ENCODE measurements around the gene CDCA4.

The CDCA4 gene

GRCh38 chr14:104984056-104984894, 36.6 kb downstream of the CDCA4 start:
- DNase-seq = no peak

DNA sequence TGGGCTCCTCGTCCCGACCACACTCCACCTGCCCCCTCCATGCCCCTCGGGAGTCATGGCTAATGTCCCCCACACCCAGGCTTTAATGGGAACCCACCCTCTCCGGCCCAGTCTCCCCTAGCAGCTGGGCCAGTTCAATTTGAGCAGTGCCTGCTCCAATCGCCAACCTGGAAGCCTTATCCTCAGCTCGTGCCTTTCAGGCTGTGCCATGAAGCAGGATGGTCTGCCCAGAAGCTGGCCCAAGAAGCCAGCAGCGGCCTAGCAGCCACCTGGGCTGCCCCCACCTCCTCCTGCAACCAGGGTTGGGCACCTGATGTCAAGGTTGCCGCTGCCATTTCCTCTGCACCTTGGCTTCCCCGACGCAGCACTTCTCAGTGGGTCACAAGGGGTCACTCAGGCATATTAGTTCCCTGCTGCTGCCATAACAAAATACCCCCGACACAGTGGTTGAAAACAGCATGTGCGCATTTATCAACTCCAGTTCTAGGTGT, 37.6 kb downstream of the CDCA4 start:
- DNase-seq = no peak

GRCh38 chr14:104982548-104983230, 38.2 kb downstream of the CDCA4 start:
- no peak for DNase-seq

GRCh38 chr14:104981699-104982541, 39.0 kb downstream of the CDCA4 start:
- no peak for DNase-seq

DNA sequence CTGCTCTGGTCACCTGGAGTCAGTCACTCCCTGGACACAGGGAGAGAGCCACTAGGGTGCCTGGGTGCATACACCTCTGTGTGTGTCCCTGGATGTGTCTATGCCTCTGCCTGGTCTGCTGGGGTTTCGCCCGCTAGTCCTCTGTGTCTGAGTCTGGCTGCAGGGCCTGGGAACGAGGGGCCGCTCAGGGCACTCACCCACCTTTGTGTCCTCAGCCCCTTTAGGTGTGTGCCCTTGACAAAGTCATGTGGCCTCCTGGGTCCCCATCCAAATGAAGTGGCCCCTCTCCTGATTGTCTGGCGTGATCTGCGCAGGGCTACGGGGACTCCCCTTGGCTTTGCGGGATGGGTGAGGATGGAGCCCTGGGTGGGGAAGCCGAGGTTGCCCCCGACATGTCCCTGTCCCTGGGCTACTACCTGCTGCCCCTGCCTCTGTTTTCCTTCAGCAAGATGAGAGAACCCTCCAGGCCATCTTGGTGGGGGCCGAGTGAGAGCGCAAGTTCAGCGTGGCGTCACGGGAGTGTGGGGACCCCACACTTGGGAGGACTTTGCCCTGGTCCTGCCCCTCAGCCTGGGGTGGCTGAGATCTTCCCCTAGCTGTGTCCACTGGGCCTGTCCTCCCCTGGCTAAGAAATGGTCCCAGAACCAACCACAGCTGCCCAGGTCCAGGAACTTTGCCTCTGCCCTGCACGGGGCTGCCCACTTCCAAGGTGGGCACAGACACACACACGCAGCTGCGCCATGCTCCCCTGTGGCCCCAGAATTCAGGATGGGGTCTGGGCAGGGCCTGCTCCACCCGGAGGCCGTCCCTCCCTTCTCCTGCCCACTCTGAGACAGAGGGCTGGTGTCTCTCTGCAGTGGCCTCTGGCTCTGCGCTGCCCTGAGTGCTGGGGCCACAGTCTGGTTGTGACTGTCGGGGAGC, 40.0 kb downstream of the CDCA4 start:
- no peak for DNase-seq

GRCh38 chr14:104979758-104980610, 40.9 kb downstream of the CDCA4 start:
- no peak for DNase-seq

DNA sequence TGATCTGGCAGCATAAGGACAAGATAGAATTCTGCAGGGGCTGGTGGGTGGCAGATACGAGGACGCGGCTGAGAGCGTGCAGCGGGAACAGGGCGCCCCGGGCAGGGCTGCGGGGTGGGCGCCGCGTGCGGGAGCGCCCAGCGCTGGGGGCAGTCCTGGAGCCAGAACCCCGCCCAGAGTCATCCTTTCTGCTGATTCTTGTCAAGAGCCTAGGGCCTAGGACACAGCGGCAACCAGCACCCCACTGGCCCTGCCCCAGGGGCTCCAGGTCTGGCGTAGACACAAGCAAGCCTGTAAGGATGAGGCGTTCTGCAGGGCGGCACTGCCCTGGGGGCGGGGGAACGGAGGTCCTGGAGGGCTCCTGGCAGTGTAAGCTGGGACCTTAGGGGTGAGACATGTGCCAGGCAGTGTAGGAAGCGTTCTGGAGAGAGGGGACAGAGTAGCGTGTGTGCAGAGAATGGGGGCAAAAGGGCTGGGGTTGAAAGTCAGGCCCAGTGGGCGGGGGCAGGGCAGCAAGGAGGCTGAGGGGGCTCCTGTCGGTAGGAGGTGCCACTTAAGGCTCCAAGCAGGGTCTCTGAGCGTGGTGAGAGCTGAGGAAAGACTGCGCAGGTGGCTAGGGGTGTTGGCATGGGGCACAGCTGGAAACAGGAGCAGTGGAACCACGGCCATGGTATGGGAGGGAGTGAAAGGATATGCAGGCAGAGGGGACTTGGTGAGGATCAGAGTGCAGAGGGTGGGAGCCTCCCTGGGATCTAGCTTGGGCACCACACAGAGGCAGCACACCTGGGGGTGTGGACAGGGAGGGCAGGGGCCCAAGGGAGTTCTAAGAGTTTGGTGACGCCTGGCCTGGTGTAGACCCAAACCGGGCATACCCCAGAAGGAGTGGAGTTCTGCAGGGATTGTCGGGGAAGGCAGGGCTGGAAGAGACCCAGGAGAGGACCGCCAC, 41.9 kb downstream of the CDCA4 start:
- DNase-seq = no peak

- DNase-seq = no peak
Observed at GRCh38 chr14:104977681-104978653, 42.9 kb downstream of the CDCA4 start, which contains the start of gene AHNAK2. Gene AHNAK2 (minus strand): TSS chr14:104978374. CDS start chr14:104978237, 137 bp downstream.

GRCh38 chr14:104977008-104977680, 43.7 kb downstream of the CDCA4 start:
- DNase-seq = no peak

DNA sequence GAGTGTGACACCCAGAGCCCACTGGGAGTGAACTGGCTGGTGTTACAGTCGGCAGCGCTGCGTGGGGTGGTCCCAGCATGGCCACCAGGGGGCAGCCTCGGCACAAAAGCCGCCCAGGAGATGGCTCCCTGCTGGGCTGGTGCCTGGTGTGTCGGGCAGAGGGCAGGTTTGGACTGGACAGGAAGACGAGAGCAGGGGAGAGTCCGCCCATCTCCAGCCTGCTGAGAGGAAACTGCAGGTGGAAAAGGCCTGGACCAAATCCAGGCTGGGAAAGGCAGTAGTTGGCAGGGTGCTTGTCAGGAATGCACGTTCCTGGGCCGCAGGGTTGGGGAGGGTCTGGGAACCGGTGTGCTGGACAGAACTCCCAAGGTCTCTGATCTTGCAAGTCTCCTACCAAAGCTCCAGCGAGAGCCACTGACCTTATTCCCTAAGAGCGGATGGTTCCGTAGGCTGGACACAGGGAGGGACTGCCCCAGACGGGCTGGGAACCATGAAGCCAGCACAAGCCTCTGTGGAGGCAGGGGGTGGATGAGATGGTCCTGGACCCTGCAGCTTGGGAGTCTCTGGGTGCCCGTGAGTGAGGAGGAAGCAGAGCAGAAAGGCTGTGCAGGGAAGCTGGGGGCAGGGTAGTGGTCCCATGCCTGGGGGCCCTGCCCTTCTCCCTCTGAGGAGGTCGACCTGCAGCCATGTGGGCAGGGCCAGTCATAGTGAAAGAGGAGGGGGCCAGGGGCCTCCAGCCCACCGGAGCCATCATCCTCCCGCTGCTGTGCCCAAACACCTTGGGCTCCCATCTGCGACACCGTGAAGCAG, 44.5 kb downstream of the CDCA4 start:
- DNase-seq = no peak

DNA sequence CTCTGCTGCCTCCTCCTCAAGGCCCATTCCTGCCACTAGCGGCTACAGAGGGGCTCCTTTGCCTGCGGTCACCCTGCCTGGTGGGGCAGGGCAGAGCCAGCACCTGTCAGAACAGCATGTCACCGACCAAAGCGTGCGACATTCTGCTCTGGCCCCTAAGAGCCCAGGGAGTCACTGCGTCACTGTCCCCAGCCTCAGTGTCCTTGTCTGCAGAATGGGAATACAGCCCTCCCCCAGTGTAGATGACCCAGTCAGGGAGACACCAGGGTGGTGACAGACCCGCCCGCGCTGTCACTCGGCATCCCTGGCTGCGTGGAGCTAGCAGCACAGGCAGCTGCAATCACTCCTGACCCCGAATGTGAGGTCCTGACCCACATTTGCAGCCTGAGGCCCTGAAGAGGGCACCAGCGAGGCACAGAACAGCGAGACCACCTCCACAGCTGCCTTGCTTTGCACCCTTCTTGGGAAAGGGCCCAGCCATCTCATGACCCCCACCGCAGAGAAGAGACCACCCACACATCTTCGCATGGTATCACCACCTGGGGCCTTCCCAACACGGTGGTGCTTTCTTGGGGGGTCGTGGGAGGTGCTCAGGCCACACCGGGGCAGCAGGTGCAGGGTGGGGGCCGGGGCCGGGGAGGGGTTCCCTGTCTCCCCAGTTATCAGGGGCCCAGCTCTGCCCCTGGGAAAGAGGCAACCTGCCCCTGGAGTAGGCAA, 45.2 kb downstream of the CDCA4 start:
- DNase-seq = no peak

- DNase-seq = no peak
Observed at GRCh38 chr14:104974665-104975390, 46.1 kb downstream of the CDCA4 start.

DNA sequence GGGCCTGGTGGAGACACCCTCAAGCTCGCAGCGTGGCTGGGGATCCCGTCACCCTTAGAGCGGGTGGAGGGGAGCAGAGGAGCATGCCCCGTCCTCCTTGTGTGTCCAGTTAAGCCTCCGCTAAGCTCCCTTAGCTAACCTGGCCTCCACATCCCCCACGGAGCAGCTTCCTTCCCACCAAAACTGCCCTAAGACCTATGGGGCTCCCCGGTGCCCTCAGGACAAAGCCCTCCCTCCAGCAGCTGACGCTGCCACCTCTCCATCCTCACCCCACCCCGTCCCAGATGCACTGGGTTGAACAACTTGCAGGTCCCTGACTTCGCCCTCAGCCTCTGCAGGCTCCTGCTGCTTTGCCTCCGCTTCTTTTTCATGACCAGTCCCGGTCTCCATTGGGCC, 46.7 kb downstream of the CDCA4 start:
- no peak for DNase-seq

- no peak for DNase-seq
Observed at GRCh38 chr14:104973385-104974145, 47.3 kb downstream of the CDCA4 start.

DNA sequence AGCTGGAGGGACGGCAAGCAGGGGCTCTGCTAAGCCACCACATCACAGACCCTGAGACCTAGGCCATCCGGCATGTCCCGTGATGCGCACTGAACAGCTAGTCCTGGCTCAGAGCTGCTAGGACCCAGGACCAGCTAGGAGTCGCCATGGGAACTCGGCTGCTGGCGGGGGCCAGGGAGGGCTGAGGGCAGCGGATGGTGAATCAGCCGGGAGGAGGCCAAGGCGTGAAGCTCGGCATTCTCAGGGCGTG, 47.8 kb downstream of the CDCA4 start:
- DNase-seq = no peak

All from cortex of kidney (tissue), 1 donor.